Midbrain (tissue), 1 donor: Measurements from ENCODE around the gene MACROD1.

Experiments
- DNase-seq: peaks from one replicate; lab custom pipeline; 2025; lab: John Stamatoyannopoulos, UW

MACROD1 gene

GRCh38 chr11:64150481-64151239 lies 15.3 kb downstream of the MACROD1 start:
- DNase-seq, result peak; percentile 47

- no peak for DNase-seq
Observed at GRCh38 chr11:64150051-64150450, 15.9 kb downstream of the MACROD1 start.

DNA sequence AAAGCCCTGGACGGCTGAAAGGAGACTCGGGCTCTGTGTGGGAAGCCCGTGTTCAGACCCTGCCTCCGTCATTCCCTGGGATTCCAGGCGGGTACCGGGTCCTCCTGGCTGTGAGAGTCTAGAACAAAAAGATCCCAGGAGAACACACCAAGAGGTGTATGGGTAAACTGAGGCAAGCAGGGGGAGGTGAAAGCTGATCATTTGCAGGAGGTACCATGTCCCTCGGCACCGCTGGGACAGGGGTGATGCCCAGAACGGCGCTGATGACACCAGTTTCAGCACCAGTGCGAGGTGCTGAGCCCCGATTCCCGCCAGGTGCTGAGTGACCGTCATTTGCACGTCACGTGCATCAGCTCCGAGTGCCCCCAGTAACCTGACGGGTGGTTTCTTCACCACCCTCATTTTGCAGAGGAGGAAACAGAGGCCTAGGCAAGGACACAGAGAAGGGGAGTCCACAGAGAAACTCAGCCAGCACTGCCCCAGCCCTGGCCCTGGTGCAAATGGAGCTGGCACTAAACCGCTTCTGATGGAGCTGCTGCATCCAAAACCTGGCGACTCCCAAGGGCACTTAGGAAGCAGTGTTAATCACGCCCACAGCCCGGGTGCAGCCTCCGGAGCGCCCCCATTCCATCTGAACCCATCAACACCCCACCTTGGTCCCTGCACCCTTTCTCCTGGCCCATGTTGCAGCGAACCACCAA lies 16.8 kb downstream of the MACROD1 start:
- DNase-seq, result no peak

GRCh38 chr11:64148226-64148916 lies 17.5 kb downstream of the MACROD1 start:
- DNase-seq, result peak; percentile 91

GRCh38 chr11:64146036-64146955 lies 19.6 kb downstream of the MACROD1 start:
- no peak for DNase-seq

- DNase-seq, result no peak
Observed at GRCh38 chr11:64144587-64145472, 21.1 kb downstream of the MACROD1 start.

DNA sequence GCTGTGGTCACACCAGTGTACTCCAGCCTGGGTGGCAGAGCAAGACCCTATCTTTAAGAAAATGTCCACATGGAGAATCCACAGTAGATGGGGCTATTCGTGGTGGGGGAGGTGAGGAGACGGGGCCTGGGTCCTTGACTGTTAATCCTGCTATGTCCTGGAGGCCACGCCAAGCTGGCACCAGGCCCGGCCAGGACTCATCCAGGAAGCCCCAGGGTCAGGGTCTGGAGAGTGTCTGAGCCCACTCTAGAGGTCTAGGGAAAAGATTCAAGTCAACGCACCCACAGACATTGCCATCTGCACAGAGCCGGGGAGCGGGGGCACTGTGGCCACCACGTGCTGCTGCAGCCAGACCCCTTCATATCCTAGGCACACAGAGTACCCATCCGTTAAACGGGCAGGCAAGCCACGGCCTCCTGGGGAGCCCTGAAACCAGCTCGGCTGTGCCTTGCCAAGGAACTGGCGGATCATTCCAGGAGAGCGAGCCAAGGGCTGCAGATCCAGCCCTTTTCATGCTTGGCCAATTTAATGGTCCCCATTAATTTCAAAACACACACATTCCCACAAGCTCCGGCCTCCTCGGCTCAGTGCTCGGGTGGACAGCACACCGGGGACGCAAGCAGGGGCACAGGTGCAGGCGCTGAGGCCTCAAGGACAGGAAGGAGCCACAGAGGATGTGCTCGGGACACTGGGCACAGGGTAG lies 24.7 kb downstream of the MACROD1 start:
- DNase-seq, result no peak

GRCh38 chr11:64140082-64140481 lies 25.8 kb downstream of the MACROD1 start:
- no peak for DNase-seq

DNA sequence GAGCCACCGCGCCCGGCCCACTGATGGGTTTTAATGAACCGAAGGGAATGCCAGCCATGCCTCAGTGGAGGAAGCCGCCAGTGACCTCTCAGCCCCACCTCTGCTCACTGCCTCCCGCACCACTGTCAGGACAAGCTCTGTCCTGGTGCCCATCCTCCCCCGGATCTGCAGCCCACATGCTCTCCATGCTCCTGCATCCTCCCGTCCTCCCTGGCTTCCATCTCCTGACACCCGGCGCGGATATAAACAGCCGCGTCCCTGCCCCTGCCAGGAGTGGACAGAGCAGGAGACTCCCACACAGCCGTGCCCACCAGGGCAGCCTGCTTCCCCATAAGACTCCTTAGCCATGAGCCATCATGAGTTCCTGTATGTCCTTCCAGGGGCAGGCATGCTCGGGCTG lies 26.9 kb downstream of the MACROD1 start:
- no peak for DNase-seq

GRCh38 chr11:64138398-64138797 lies 27.5 kb downstream of the MACROD1 start:
- no peak for DNase-seq

GRCh38 chr11:64136765-64137441 lies 29.0 kb downstream of the MACROD1 start:
- no peak for DNase-seq

GRCh38 chr11:64135711-64136110 lies 30.2 kb downstream of the MACROD1 start:
- no peak for DNase-seq

GRCh38 chr11:64134963-64135362 lies 30.9 kb downstream of the MACROD1 start:
- DNase-seq, result no peak

- no peak for DNase-seq
Observed at GRCh38 chr11:64132982-64133705, 32.8 kb downstream of the MACROD1 start.

DNA sequence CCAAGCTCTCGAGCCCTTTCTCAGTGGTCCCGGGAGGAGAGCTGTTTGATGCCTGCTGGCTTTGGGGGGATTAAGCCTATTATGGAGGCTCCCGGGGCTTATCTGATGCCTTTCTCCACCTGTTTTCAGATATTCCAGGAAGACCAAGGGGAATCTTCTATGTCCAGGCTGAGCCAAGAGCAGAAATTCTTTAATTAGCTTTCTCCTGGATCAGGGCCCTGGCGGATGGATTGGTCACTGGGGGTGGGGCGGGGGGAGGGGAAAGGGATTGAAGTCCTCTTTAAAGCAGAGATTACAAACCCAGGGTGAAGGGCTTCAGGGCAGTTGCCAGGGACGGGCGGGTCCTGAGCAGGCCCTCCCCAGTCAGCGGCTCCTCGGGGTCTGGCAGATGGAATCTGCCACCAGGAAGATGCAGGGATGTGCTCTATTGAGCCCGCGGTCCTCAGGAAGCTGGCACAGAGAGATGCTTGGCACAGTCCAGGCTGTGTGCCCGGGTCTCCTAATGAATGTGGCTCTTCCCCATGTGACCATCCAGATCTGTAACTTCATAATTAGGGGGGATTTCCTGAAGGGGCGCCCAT lies 33.6 kb downstream of the MACROD1 start:
- no peak for DNase-seq

DNA sequence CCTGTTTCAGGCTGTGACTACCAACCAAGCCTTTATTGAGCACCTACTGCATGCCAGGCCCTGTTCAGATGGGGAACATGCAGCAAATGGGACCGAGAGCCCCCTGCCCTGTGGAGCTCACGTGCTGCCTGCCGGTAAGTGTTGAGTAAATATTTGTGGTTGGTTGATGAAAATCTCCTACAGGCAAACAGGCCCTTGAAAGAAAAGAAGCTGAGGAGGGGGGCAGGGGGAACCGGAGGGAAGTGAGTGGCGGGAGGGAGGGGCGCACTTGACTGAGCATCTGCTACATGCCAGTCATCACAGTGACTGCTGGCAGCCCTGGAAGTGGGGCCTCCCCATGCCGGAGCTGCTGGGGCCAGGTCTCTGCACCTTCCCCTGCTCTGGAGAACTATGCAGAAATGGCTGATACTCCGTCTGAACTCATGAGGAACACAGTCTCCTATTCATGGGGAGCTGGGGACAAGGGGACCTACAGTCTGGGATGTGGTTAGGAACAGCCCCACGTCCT lies 34.2 kb downstream of the MACROD1 start:
- DNase-seq, result no peak

DNA sequence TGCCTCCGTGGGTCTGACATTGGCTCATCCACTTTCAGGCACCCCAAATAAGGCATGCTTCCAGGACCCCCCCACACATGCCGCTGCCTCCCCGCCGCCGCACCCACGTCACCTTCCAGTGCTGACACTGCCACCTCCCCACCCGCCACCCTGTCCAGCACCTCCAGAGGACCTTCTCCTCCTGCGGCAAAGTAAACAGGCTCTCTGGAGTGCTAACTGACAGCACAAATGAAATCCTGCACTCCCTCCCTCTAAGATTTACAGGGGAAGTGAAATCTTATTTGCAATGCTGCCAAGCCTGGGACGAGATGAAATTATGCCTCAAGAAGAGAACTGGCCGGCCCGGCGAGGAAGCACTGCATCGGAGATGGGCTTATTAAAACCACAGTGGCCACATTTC lies 35.3 kb downstream of the MACROD1 start:
- DNase-seq, result no peak

- DNase-seq, result no peak
Observed at GRCh38 chr11:64129403-64129802, 36.5 kb downstream of the MACROD1 start.
